ENCODE results near the gene PLA2G7.
"Not testable (repeated sequence)": the region's sequence is repeated elsewhere in the genome, so short reads cannot be mapped to it uniquely, and the experiment has no call there.

Gene PLA2G7

GRCh38 chr6:46746696-46747095, 11.5 kb upstream of the PLA2G7 start, which contains the start of gene ANKRD66:
Gene ANKRD66 (plus strand): TSS chr6:46746933. CDS start chr6:46751949, 5,016 bp downstream.
- DNase-seq = no peak

- DNase-seq = no peak
Observed at GRCh38 chr6:46745973-46746372, 10.8 kb upstream of the PLA2G7 start.

DNA sequence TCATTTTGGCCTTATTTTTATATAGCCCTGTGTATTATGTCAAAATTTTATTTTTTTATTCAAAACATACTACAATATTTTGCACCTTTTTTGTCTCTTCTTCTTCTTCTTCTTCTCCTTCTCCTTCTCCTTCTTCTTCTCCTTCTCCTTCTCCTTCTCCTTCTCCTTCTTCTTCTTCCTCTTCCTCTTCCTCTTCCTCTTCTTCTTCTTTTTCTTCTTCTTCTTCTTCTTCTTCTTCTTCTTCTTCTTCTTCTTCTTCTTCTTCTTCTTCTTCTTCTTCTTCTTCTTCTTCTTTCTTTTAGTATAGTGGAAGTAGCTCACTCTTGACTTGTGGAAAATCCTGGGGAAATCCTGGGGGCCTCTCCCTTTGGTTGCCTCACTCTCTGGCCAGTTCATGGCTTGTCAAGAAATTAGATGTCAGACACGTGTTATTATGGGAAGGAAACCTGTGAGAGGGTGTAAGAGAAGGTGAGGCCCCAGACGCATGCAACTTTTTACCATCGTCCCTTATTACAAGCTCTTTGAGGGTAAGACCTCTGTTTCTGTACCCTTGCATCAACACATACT, 9.1 kb upstream of the PLA2G7 start:
- DNase-seq = not testable (repeated sequence)

- DNase-seq = no peak
Observed at GRCh38 chr6:46743425-46744158, 8.4 kb upstream of the PLA2G7 start.

- DNase-seq = no peak
Observed at GRCh38 chr6:46741910-46742309, 6.7 kb upstream of the PLA2G7 start.

- no peak for DNase-seq
Observed at GRCh38 chr6:46741482-46741881, 6.3 kb upstream of the PLA2G7 start.

DNA sequence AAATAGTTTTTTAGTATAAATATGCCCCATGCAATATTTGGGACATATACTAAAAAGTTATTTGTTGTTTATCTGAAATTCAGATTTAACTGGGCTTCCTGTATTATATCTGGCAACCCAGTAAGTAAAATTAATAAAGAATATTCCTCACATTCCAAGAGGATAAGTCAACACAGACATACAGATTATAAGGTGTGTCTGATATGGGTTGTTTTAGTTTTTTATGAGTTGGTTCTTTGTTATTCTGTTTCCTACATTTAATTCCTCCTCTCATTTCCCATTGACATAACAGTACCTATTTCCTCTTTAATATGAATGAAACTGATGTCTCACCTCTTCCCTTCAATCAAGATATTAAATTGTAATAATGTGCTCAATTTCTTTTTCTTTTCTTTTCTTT, 1.7 kb upstream of the PLA2G7 start:
- DNase-seq = no peak

DNA sequence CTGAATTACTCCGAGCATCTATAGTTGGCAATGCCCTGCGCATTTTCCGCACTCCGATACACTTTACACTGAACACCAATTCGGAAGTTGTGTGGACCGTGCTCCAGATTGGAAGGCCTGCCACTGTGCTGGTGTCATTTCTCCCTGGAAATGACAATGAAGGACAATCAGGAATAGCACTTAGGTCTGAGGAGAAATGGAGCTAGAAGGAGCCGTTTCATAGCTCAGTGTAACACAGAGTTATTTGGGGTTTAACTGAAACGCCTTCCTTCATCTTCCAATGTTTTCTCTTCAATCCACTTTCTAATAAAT, 501 bp upstream of the PLA2G7 start:
- no peak for DNase-seq

GRCh38 chr6:46733341-46733801, 1.8 kb downstream of the PLA2G7 start:
- no peak for DNase-seq

DNA sequence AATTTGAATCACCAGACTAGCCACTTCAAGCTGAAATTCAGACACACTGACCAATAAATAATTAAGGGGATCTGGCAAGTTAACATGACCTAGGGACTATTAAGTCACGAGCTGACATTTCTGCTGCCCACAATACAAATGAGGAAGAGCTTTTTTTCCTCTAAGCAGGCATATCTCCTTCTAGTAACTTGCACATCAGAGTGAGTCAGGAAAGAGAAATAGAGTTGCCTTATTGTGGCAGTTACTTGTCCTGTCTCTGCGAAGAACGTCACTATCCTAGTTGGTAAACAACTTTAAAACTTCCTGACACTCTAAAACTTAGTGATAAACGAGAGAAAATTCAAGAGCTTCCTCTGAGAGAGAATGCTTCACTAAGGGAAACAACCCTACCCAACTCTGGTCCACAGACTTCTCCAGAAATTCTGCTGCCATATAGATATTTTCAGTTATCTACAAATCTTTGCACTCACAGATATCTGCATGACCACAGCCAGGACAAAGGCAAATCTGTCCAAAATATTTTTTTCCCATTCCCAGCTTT, 4.2 kb downstream of the PLA2G7 start:
- no peak for DNase-seq

GRCh38 chr6:46729787-46730326, 5.3 kb downstream of the PLA2G7 start:
- no peak for DNase-seq

GRCh38 chr6:46720401-46720800, 14.8 kb downstream of the PLA2G7 start:
- DNase-seq = no peak

DNA sequence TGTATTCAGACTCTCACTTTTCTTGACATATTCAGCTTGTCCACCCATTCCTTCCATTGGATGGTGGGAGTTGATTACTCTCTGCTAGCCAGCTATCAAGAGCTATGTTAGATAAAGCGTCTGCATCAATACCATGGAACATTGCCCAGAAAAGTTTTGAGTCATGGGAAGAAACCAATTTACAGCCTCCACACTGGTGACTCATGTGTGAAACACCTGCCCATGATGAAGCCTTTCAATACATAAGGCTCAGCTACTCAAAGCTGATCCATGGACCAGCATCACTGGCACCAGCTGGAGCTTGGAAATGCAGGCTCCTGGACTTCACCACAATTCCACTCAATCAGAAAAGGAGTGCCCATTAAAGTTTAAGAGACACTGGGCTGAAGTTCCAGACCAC, 16.1 kb downstream of the PLA2G7 start:
- no peak for DNase-seq

DNA sequence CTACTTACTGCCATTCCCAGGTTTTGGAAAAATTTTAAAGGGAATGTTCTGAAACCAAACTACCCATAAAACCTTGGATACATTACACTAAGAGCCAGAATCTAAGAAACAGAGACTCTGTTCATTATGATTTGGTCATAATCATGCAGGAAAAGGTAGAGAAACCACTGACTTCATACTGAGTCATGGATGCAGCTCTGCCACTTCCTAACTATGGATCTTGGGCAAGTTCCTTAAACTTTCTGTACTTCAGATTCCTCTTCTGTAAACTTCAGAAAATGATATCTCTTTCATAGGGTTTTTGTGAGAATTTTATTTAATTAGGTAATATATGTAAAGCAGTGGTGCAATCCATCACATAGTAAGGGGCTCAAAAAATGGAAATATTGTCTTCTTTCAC, 20.0 kb downstream of the PLA2G7 start:
- DNase-seq = no peak

- no peak for DNase-seq
Observed at GRCh38 chr6:46711491-46711890, 23.7 kb downstream of the PLA2G7 start.

- DNase-seq = no peak
Observed at GRCh38 chr6:46706464-46706863, 28.7 kb downstream of the PLA2G7 start.

- no peak for DNase-seq
Observed at GRCh38 chr6:46704562-46704961, 30.6 kb downstream of the PLA2G7 start.

GRCh38 chr6:46699970-46700369, 35.2 kb downstream of the PLA2G7 start:
- no peak for DNase-seq

DNA sequence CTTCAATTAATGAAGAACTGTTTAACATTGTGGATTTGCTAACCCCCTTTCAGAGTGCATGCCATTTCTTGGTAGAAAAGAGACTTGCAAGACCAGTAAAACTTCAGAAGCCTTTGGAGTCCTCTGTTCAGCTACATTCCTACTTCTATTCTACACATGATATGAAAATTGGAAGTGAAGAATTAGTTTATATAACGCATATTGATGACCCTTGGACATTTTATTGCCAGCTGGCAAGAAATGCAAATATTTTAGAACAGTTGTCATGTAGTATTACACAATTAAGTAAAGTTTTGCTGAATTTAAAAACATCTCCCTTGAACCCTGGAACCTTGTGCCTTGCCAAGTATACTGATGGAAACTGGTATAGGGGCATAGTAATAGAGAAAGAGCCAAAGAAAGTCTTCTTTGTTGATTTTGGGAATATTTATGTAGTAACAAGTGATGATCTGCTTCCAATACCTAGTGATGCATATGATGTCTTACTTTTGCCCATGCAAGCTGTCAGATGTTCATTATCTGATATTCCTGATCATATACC, 44.2 kb downstream of the PLA2G7 start:
- DNase-seq = no peak

GRCh38 chr6:46690141-46690755, 44.9 kb downstream of the PLA2G7 start:
- no peak for DNase-seq

- DNase-seq = no peak
Observed at GRCh38 chr6:46689657-46690056, 45.5 kb downstream of the PLA2G7 start.

- DNase-seq = no peak
Observed at GRCh38 chr6:46688966-46689335, 46.2 kb downstream of the PLA2G7 start.

DNA sequence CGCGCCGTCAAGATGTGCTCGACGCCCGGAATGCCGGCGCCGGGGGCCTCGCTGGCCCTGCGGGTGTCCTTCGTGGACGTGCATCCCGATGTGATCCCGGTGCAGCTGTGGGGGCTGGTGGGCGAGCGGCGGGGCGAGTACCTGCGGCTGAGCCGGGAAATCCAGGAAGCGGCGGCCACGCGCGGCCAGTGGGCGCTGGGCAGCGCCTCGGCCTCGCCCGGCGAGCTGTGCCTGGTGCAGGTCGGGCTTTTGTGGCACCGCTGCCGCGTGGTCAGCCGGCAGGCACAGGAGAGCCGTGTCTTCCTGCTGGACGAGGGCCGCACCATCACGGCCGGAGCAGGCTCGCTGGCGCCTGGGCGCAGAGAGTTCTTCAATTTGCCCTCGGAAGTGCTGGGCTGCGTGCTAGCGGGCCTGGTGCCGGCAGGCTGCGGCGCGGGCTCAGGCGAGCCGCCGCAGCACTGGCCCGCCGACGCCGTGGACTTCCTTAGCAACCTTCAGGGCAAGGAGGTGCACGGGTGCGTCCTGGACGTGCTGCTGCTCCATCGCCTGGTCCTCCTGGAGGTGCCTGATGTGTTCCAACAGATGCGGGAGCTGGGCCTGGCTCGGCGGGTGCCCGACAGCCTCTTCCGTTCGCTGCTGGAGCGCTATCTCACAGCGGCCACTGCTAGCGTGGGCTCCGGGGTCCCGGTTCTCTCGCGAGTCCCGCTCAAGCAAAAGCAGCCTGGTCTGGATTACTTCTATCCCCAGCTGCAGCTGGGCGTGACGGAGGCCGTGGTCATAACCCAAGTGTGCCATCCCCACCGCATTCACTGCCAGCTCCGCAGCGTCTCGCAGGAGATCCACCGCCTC, 46.8 kb downstream of the PLA2G7 start:
- no peak for DNase-seq
